IMR-90 (cell line): Measurements from ENCODE around the gene SPTSSB. TPM values are rescaled to one million over a fixed set of nuclear protein-coding genes. Genes with fewer than 3 reads are reported as not detected.

ENCODE experiments used
- ATAC-seq: fragments of 200-7000 bp; cut with Tn5 transposase; 2 replicates; pipeline ENCODE4 v1.9.1; 2020; ENCODE audit warnings: low read depth, mild to moderate bottlenecking, moderate library complexity
- BruUV-seq: library from RNA; stranded (reverse); fragments of 400-500 nt; replicated peaks from 2 replicates; lab custom pipeline; 2021; lab: Mats Ljungman, UMichigan
- CTCF ChIA-PET: fragments of 300-600 bp; formaldehyde crosslinking; extraction: SDS; loops from one replicate; lab custom pipeline; 2021; ENCODE audit warnings: antibody characterized with exemption; lab: Yijun Ruan, JAX
- POLR2A ChIA-PET: fragments of 300-600 bp; sonication (Branson Sonifier 250); formaldehyde crosslinking; loops from one replicate; lab custom pipeline; 2022; ENCODE audit warnings: antibody characterized with exemption; ENCODE audit not compliant: unreplicated experiment; lab: Charles Lee
- DNase-seq: peaks from one replicate; pipeline ENCODE4 v3.0.0; 2013
- H2AFZ ChIP-seq: replicated peaks from 2 replicates; pipeline ENCODE3; 2013; ENCODE audit warnings: low read length, mild to moderate bottlenecking; ENCODE audit not compliant: poor library complexity
- H2AK5ac ChIP-seq: 2 replicates; pipeline ENCODE4 v1.6.1; 2013; ENCODE audit warnings: low read depth, low read length, inconsistent platforms
- H2AK9ac ChIP-seq: replicated peaks from 2 replicates; pipeline ENCODE3; 2013; ENCODE audit warnings: mild to moderate bottlenecking, low read depth, low read length, moderate library complexity; ENCODE audit not compliant: poor library complexity
- H2BK120ac ChIP-seq: 2 replicates; pipeline ENCODE4 v1.6.1; 2013; ENCODE audit warnings: low read depth, low read length, inconsistent platforms
- H2BK15ac ChIP-seq: 3 replicates; pipeline ENCODE4 v1.6.1; 2013; ENCODE audit warnings: low read depth, low read length, inconsistent platforms
- H2BK20ac ChIP-seq: 2 replicates; pipeline ENCODE4 v1.6.1; 2013; ENCODE audit warnings: low read depth, mild to moderate bottlenecking, inconsistent platforms, low read length, moderate library complexity
- H2BK5ac ChIP-seq: 2 replicates; pipeline ENCODE4 v1.6.1; 2013; ENCODE audit warnings: mild to moderate bottlenecking, low read depth, low read length, inconsistent platforms; ENCODE audit not compliant: poor library complexity, severe bottlenecking
- H3K14ac ChIP-seq: replicated peaks from 2 replicates; pipeline ENCODE4 v1.6.1; 2013; ENCODE audit warnings: low read depth, low read length, inconsistent platforms
- H3K18ac ChIP-seq: 2 replicates; pipeline ENCODE4 v1.6.1; 2013; ENCODE audit warnings: low read depth, low read length, control low read depth
- H3K23ac ChIP-seq: 2 replicates; pipeline ENCODE4 v1.6.1; 2013; ENCODE audit warnings: low read depth, low read length, inconsistent platforms
- H3K27ac ChIP-seq: 2 replicates; pipeline ENCODE4 v1.5.1; 2013; ENCODE audit warnings: mild to moderate bottlenecking, control low read depth, low read length; ENCODE audit not compliant: insufficient read depth
- H3K27me3 ChIP-seq: 2 replicates; pipeline ENCODE4 v1.6.1; 2013; ENCODE audit warnings: low read length; ENCODE audit not compliant: control insufficient read depth, insufficient read depth
- H3K36me3 ChIP-seq: 2 replicates; pipeline ENCODE4 v1.6.1; 2013; ENCODE audit warnings: low read length, mixed read lengths; ENCODE audit not compliant: control insufficient read depth, insufficient read depth
- H3K4ac ChIP-seq: 2 replicates; pipeline ENCODE4 v1.6.1; 2013; ENCODE audit warnings: low read depth, low read length, inconsistent platforms
- H3K4me1 ChIP-seq: 2 replicates; pipeline ENCODE4 v1.6.1; 2013; ENCODE audit warnings: low read length, mixed read lengths; ENCODE audit not compliant: control insufficient read depth, insufficient read depth
- H3K4me2 ChIP-seq: 2 replicates; pipeline ENCODE4 v1.6.1; 2013; ENCODE audit warnings: low read depth, mild to moderate bottlenecking, control low read depth, low read length, moderate library complexity
- H3K4me3 ChIP-seq: 2 replicates; pipeline ENCODE4 v1.5.1; 2013; ENCODE audit warnings: low read depth, mild to moderate bottlenecking, control low read depth, low read length, moderate library complexity; ENCODE audit not compliant: insufficient read depth
- H3K56ac ChIP-seq: 2 replicates; pipeline ENCODE4 v1.6.1; 2013; ENCODE audit warnings: low read length, inconsistent platforms; ENCODE audit not compliant: insufficient read depth; ENCODE audit errors: extremely low read depth
- H3K79me1 ChIP-seq, 2 experiments: 2 replicates each; pipeline ENCODE4 v1.6.1; 2013; ENCODE audit warnings: low read length in 2 of 2, inconsistent platforms in 1 of 2, low read depth in 1 of 2
- H3K9ac ChIP-seq: 2 replicates; pipeline ENCODE4 v1.6.1; 2013; ENCODE audit warnings: low read depth, low read length, control low read depth
- H3K9me1 ChIP-seq: 2 replicates; pipeline ENCODE4 v1.6.1; 2013; ENCODE audit warnings: low read length, inconsistent platforms; ENCODE audit not compliant: insufficient read depth
- H3K9me3 ChIP-seq: 2 replicates; pipeline ENCODE4 v1.6.1; 2013; ENCODE audit warnings: low read length; ENCODE audit not compliant: control insufficient read depth, insufficient read depth
- H4K20me1 ChIP-seq: 2 replicates; pipeline ENCODE4 v1.6.1; 2013; ENCODE audit warnings: low read length, inconsistent platforms; ENCODE audit not compliant: insufficient read depth
- H4K5ac ChIP-seq: 2 replicates; pipeline ENCODE4 v1.6.1; 2013; ENCODE audit warnings: mild to moderate bottlenecking, low read depth, low read length, control low read depth
- H4K8ac ChIP-seq, 2 experiments: 2 replicates each; pipeline ENCODE4 v1.6.1; 2013; ENCODE audit warnings: low read depth in 2 of 2, low read length in 2 of 2, control low read depth in 1 of 2, inconsistent platforms in 1 of 2
- H4K91ac ChIP-seq: 2 replicates; pipeline ENCODE4 v1.6.1; 2013; ENCODE audit warnings: low read depth, low read length, inconsistent platforms; ENCODE audit not compliant: insufficient read depth
- BHLHE40 ChIP-seq: fragments of 150-350 bp; IDR thresholded peaks from 2 replicates; pipeline ENCODE4 v1.6.1; 2016; ENCODE audit warnings: mild to moderate bottlenecking, low read depth, low read length
- CEBPB ChIP-seq: IDR thresholded peaks from 2 replicates; pipeline ENCODE4 v1.6.1; 2012; ENCODE audit warnings: low read depth, low read length, improper control_type of control experiment
- CHD1 ChIP-seq: IDR thresholded peaks from 2 replicates; pipeline ENCODE4 v1.6.1; 2012; ENCODE audit warnings: low read depth, low read length, improper control_type of control experiment
- FOS ChIP-seq: fragments of 150-350 bp; IDR thresholded peaks from 2 replicates; pipeline ENCODE4 v1.6.1; 2016; ENCODE audit warnings: low read depth, low read length
- MAFK ChIP-seq: IDR thresholded peaks from 2 replicates; pipeline ENCODE4 v1.6.1; 2012; ENCODE audit warnings: low read depth, low read length, improper control_type of control experiment
- MAZ ChIP-seq: IDR thresholded peaks from 2 replicates; pipeline ENCODE4 v1.6.1; 2012; ENCODE audit warnings: low read depth, mild to moderate bottlenecking, low read length, improper control_type of control experiment, moderate library complexity, borderline replicate concordance
- MXI1 ChIP-seq: IDR thresholded peaks from 2 replicates; pipeline ENCODE4 v1.6.1; 2012; ENCODE audit warnings: low read depth, mild to moderate bottlenecking, low read length, moderate library complexity, borderline replicate concordance
- NFE2L2 ChIP-seq: fragments of 150-350 bp; IDR thresholded peaks from 2 replicates; pipeline ENCODE4 v1.6.1; 2016; ENCODE audit warnings: low read depth, mild to moderate bottlenecking, low read length
- POLR2A ChIP-seq: IDR thresholded peaks from 2 replicates; pipeline ENCODE4 v1.6.1; 2012; ENCODE audit warnings: mild to moderate bottlenecking, low read depth, low read length
- RAD21 ChIP-seq: IDR thresholded peaks from 2 replicates; pipeline ENCODE4 v1.6.1; 2012; ENCODE audit warnings: low read length, improper control_type of control experiment
- RCOR1 ChIP-seq: IDR thresholded peaks from 2 replicates; pipeline ENCODE4 v1.6.1; 2012; ENCODE audit warnings: mild to moderate bottlenecking, low read length, improper control_type of control experiment; ENCODE audit not compliant: insufficient replicate concordance
- RFX5 ChIP-seq: IDR thresholded peaks from 2 replicates; pipeline ENCODE4 v1.8.0; 2012; ENCODE audit warnings: low read depth, mild to moderate bottlenecking, low read length, moderate library complexity
- SMC3 ChIP-seq: fragments of 150-350 bp; IDR thresholded peaks from 2 replicates; pipeline ENCODE4 v1.6.1; 2016; ENCODE audit warnings: low read depth, mild to moderate bottlenecking, antibody characterized with exemption, low read length, moderate library complexity
- USF2 ChIP-seq: fragments of 150-350 bp; IDR thresholded peaks from 2 replicates; pipeline ENCODE4 v1.6.1; 2017; ENCODE audit warnings: mild to moderate bottlenecking, antibody characterized with exemption, low read length, low read depth
- WGBS, 2 experiments: methylation state at CpG; one replicate each; pipeline versions ENCODE4 v1.1.5 to v1.1.7; 2013; ENCODE audit warnings: missing lambda C conversion rate in 2 of 2; ENCODE audit not compliant: insufficient read length in 1 of 2; ENCODE audit errors: extremely low coverage in 2 of 2; 5-methylcytosine and 5-hydroxymethylcytosine counted together
- dilution Hi-C: fragments of 300-500 bp; cut with HindIII; formaldehyde crosslinking; loops from one replicate; pipeline ENCODE4 v1.14.3; 2018; ENCODE audit warnings: low sequenced_read_pairs; ENCODE audit not compliant: unreplicated experiment
- in situ Hi-C: fragments of 300-500 bp; cut with MboI; formaldehyde crosslinking; loops from 3 replicates; pipeline ENCODE4 v1.14.3; 2019; ENCODE audit warnings: low sequenced_read_pairs, inconsistent platforms, mixed read lengths
- intact Hi-C: fragments of 100-400 bp; cut with micrococcal nuclease; formaldehyde crosslinking; loops from 2 replicates; pipeline ENCODE4 v1.10.0; 2022
- polyA plus RNA-seq, 3 experiments: library from polyadenylated mRNA; depleted of rRNA; stranded (reverse); fragments of >200 nt; gene quantifications; 2 replicates each; pipeline ENCODE4 v1.2.3, GENCODE V29; 2012; ENCODE audit warnings: low replicate concordance in 1 of 3
- total RNA-seq: library from RNA; depleted of rRNA; stranded (reverse); fragments of >200 nt; gene quantifications from 2 replicates; pipeline ENCODE4 v1.2.3, GENCODE V29; 2012
- TF ChIP-seq, protein P1 (sequence below): fragments of 150-350 bp; IDR thresholded peaks from 2 replicates; pipeline ENCODE4 v1.6.1; 2016; ENCODE audit warnings: low read depth, mild to moderate bottlenecking, low read length, moderate library complexity, borderline replicate concordance
- TF ChIP-seq, protein P2 (sequence below): conservative IDR thresholded peaks from 2 replicates; pipeline ENCODE4 v1.5.1; 2012; ENCODE audit warnings: mild to moderate bottlenecking, low read depth, low read length, improper control_type of control experiment

SPTSSB gene
- total and polyA plus RNA-seq, 2 of the 4 experiments (the other 2 are of a cell fraction) = not detected

GRCh38 chr3:161356287-161356686, 15.0 kb downstream of the SPTSSB start:
- no TSS peak for BruUV-seq

More at GRCh38 chr3:161356287-161356686, 15.0 kb downstream of the SPTSSB start:
- Histone ChIP-seq H3K4me2 (no peak overlapping the region), H3K14ac (no peak overlapping the region), H4K8ac (no peak overlapping the region), H2BK20ac (no peak overlapping the region), H3K56ac (no peak overlapping the region), H2AK9ac (no peak overlapping the region), H2BK15ac (no peak overlapping the region), H3K23ac (no peak overlapping the region), H3K4ac (no peak overlapping the region), H2AK5ac (no peak overlapping the region), H4K5ac (no peak overlapping the region), H3K27ac (no peak overlapping the region), H2BK120ac (no peak overlapping the region), H4K91ac (no peak overlapping the region), H3K27me3 (peaks cover 3% of the 10 kb centered on the region; the same call in 1 of the 2 replicates), H3K18ac (no peak overlapping the region), H2AFZ (no peak overlapping the region), H3K36me3 (no peaks in the 10 kb centered on the region), H3K9ac (no peak overlapping the region), H3K9me3 (no peaks in the 10 kb centered on the region), H3K4me3 (no peak overlapping the region), H3K79me1 (no peaks in the 10 kb centered on the region), H4K20me1 (no peaks in the 10 kb centered on the region), H2BK5ac (no peak overlapping the region), H3K4me1 (no peaks in the 10 kb centered on the region), H3K9me1 (no peaks in the 10 kb centered on the region)
- dilution Hi-C loops = no loop called here
- no CpG with 5 or more reads among the region's 1 CpG for WGBS, 2 experiments
- CTCF ChIA-PET = no interaction called here
- in situ Hi-C loops = no loop called here
- TF ChIP-seq BHLHE40 (no peak), MXI1 (no peak), RAD21 (no peak), RCOR1 (no peak), USF2 (no peak), MAZ (no peak), POLR2A (no peak), FOS (no peak), MAFK (no peak), CHD1 (no peak), NFE2L2 (no peak), RFX5 (no peak), CEBPB (no peak), SMC3 (no peak)
- TF ChIP-seq, protein P1, sequence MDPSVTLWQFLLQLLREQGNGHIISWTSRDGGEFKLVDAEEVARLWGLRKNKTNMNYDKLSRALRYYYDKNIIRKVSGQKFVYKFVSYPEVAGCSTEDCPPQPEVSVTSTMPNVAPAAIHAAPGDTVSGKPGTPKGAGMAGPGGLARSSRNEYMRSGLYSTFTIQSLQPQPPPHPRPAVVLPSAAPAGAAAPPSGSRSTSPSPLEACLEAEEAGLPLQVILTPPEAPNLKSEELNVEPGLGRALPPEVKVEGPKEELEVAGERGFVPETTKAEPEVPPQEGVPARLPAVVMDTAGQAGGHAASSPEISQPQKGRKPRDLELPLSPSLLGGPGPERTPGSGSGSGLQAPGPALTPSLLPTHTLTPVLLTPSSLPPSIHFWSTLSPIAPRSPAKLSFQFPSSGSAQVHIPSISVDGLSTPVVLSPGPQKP = no peak
- TF ChIP-seq, protein P2, sequence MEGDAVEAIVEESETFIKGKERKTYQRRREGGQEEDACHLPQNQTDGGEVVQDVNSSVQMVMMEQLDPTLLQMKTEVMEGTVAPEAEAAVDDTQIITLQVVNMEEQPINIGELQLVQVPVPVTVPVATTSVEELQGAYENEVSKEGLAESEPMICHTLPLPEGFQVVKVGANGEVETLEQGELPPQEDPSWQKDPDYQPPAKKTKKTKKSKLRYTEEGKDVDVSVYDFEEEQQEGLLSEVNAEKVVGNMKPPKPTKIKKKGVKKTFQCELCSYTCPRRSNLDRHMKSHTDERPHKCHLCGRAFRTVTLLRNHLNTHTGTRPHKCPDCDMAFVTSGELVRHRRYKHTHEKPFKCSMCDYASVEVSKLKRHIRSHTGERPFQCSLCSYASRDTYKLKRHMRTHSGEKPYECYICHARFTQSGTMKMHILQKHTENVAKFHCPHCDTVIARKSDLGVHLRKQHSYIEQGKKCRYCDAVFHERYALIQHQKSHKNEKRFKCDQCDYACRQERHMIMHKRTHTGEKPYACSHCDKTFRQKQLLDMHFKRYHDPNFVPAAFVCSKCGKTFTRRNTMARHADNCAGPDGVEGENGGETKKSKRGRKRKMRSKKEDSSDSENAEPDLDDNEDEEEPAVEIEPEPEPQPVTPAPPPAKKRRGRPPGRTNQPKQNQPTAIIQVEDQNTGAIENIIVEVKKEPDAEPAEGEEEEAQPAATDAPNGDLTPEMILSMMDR = no peak
- POLR2A ChIA-PET = no interaction called here
- DNase-seq (no peak), ATAC-seq (no peak)
- intact Hi-C loops = no loop called here
